GM13977 (cell line): Measurements from ENCODE around the gene FRMD1.

Experiments used
- DNase-seq: peaks from one replicate; pipeline ENCODE4 v3.0.0; 2012; ENCODE audit warnings: low spot score
- in situ Hi-C: fragments of 300-500 bp; cut with MboI; formaldehyde crosslinking; loops from one replicate; pipeline ENCODE4 v1.12.0; 2022; ENCODE audit warnings: low sequenced_read_pairs, low pct_unique_long_range_greater_than_20kb, mixed read lengths, inconsistent platforms; ENCODE audit not compliant: unreplicated experiment
- TF ChIP-seq, protein P1 (sequence below): IDR thresholded peaks from 2 replicates; pipeline ENCODE4 v1.5.1; 2012; ENCODE audit warnings: mild to moderate bottlenecking, control low read depth; ENCODE audit not compliant: insufficient read depth; ENCODE audit errors: extremely low read depth, missing control alignments

The FRMD1 gene

DNA sequence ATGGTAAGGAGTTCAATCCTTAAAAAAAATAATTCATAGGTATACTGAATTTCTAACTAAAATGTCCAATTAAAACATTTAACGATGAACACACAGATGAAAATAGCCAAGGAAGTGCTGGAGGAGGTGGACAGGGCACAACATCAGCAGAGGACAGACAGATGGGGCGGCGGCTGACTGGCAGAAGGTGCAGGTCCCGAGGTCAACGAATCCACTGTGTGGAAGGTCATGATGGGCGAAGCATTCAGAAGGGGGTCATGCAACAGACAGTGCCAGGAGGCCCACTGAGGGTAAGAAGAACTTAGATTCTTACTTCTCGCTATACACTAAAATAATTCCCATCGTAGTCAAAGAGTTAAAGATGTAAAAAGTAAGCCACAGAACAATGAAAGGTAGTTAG lies 34.2 kb upstream of the FRMD1 start:
- in situ Hi-C loops: no loop called here
- DNase-seq: no peak
- TF ChIP-seq, protein P1, sequence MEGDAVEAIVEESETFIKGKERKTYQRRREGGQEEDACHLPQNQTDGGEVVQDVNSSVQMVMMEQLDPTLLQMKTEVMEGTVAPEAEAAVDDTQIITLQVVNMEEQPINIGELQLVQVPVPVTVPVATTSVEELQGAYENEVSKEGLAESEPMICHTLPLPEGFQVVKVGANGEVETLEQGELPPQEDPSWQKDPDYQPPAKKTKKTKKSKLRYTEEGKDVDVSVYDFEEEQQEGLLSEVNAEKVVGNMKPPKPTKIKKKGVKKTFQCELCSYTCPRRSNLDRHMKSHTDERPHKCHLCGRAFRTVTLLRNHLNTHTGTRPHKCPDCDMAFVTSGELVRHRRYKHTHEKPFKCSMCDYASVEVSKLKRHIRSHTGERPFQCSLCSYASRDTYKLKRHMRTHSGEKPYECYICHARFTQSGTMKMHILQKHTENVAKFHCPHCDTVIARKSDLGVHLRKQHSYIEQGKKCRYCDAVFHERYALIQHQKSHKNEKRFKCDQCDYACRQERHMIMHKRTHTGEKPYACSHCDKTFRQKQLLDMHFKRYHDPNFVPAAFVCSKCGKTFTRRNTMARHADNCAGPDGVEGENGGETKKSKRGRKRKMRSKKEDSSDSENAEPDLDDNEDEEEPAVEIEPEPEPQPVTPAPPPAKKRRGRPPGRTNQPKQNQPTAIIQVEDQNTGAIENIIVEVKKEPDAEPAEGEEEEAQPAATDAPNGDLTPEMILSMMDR: no peak

GRCh38 chr6:168111911-168112310 lies 32.9 kb upstream of the FRMD1 start:
- DNase-seq: no peak
- in situ Hi-C loops: no loop called here

DNA sequence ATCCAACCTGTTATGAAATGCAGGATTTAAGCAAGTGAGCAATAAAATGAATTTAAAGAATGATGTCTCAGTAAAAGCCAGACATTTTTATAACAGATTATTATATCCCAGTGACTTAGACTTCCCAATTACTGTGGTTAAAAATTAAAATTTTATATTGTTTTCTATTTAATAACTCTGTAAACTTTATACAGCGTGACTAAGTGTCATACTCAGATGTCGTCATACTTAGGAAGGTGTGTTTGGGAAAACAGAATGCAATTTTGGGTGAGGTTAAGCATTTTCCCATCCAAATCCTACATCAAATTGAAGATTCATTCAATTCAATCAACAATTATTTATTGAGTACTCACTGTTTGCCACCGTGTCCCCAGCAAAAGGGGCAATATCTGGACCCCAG lies 31.4 kb upstream of the FRMD1 start:
- TF ChIP-seq, protein P1: no peak
- DNase-seq: no peak
- in situ Hi-C loops: no loop called here

More at GRCh38 chr6:168111911-168112310, 32.9 kb upstream of the FRMD1 start:
- TF ChIP-seq, protein P1: no peak

- in situ Hi-C loops: no loop called here
- no peak for DNase-seq
- TF ChIP-seq, protein P1: no peak
Observed at GRCh38 chr6:168109171-168109570, 30.2 kb upstream of the FRMD1 start.

- in situ Hi-C loops: no loop called here
- DNase-seq: no peak
- TF ChIP-seq, protein P1: no peak
Observed at GRCh38 chr6:168107191-168107983, 28.4 kb upstream of the FRMD1 start.

- TF ChIP-seq, protein P1: no peak
- in situ Hi-C loops: no loop called here
- DNase-seq: no peak
Observed at GRCh38 chr6:168106633-168107005, 27.6 kb upstream of the FRMD1 start.
